ENCODE measurements around the gene ATG7. TPM values are rescaled to one million over a fixed set of nuclear protein-coding genes. Genes with fewer than 3 reads are reported as not detected.

ATG7 gene
- polyA plus RNA-seq, 2 of the 4 experiments (the other 2 are of a cell fraction) = 27.2 to 41.2 TPM

- WGBS (ENCODE audit: missing lambda C conversion rate) = 80% methylated on average over 11 of the region's 11 CpGs
- no peak overlapping the region for H3K4me3 ChIP-seq
- ChIA-PET POLR2A (no interaction called here), CTCF (interaction anchor here (0.6 kb wide), 1 partner anchor 117 kb away, joined by 3 read pairs; no protein-coding TSS in a partner anchor)
- no peak overlapping the region for H3K4me2 ChIP-seq
- DNase-seq (ENCODE audit: low read depth in 1 of 2, low spot score in 1 of 2) = peak in 1 of 2 experiments; percentile 35
- H3K9me3 ChIP-seq = 0 out of 3 replicates have a peak, but pooled peaks cover 3% of the 10 kb centered on the region
- peak; percentile 40 to 64; a peak in 4 of 6 replicates for ATAC-seq
- no peak for TF ChIP-seq HOXA7 (CRISPR knock-in tag; IDR thresholded peaks at IDR 0.05)
- no peak for TF ChIP-seq MYC (IDR thresholded peaks at IDR 0.05; ENCODE audit: borderline replicate concordance, low read length)
- TF ChIP-seq EP300 (IDR thresholded peaks at IDR 0.05) = peak in 1 of 2 experiments; percentile 21; a peak in 1 of 5 replicates
- no peak for TF ChIP-seq MAFK (IDR thresholded peaks at IDR 0.05; ENCODE audit: partially characterized antibody)
- FAIRE-seq = no peak
- H3K4me1 ChIP-seq = peaks cover 9% of the 10 kb centered on the region; the same call in 1 of the 3 replicates
- peak overlapping the region in 1 of 2 experiments; percentile 60; a peak in 2 of 6 replicates for H3K27ac ChIP-seq
Observed at GRCh38 chr3:11530153-11530721, 258.0 kb downstream of the ATG7 start.

- no peak for TF ChIP-seq NFE2L2 (conservative IDR thresholded peaks at IDR 0.05; ENCODE audit: low read length)
- TF ChIP-seq PHF8 (IDR thresholded peaks at IDR 0.05; ENCODE audit: borderline replicate concordance, low read depth) = no peak
- TF ChIP-seq RFX5 (IDR thresholded peaks at IDR 0.05) = no peak
- no peak for TF ChIP-seq ZNF302 (CRISPR knock-in tag; IDR thresholded peaks at IDR 0.05)
- no peak for TF ChIP-seq MAX (IDR thresholded peaks at IDR 0.05)
- no peak for TF ChIP-seq CHD2 (IDR thresholded peaks at IDR 0.05; ENCODE audit: low read length, partially characterized antibody)
- no peak for TF ChIP-seq POLR2A (IDR thresholded peaks at IDR 0.05; ENCODE audit: low read length)
- no peak for TF ChIP-seq HES2 (IDR thresholded peaks at IDR 0.05)
- no peak for TF ChIP-seq CBX2 (IDR thresholded peaks at IDR 0.05; ENCODE audit: borderline replicate concordance, low read depth)
- TF ChIP-seq ELK1 (IDR thresholded peaks at IDR 0.05; ENCODE audit: low read depth, low read length) = no peak
- 82% methylated on average over 9 of the region's 9 CpGs for WGBS (ENCODE audit: missing lambda C conversion rate)
- Histone ChIP-seq H3K9me3 (no peaks in the 10 kb centered on the region), H3K4me2 (no peak overlapping the region), H3K4me1 (peaks cover 9% of the 10 kb centered on the region; the same call in 1 of the 3 replicates), H3K27ac (no peak overlapping the region), H3K4me3 (no peak overlapping the region)
- ChIA-PET POLR2A (interaction anchor here (0.5 kb wide), 1 partner anchor 13 kb away, joined by 4 read pairs; no protein-coding TSS in a partner anchor), CTCF (no interaction called here)
- ATAC-seq (no peak), DNase-seq (ENCODE audit: low read depth in 1 of 2, low spot score in 1 of 2) (no peak), FAIRE-seq (no peak)
Observed at GRCh38 chr3:11532931-11533391, 260.8 kb downstream of the ATG7 start.

GRCh38 chr3:11534011-11534792, 262.0 kb downstream of the ATG7 start:
- FAIRE-seq (no peak), DNase-seq (ENCODE audit: low read depth in 1 of 2, low spot score in 1 of 2) (no peak), ATAC-seq (no peak)
- Histone ChIP-seq H3K4me1 (peaks cover 9% of the 10 kb centered on the region; the same call in 1 of the 3 replicates), H3K27ac (no peak overlapping the region), H3K4me2 (no peak overlapping the region), H3K9me3 (no peaks in the 10 kb centered on the region), H3K4me3 (no peak overlapping the region)
- ChIA-PET CTCF (interaction anchor here (1.4 kb wide), 1 partner anchor 36 kb away, joined by 3 read pairs; no protein-coding TSS in a partner anchor), POLR2A (no interaction called here)
- WGBS (ENCODE audit: missing lambda C conversion rate) = 86% methylated on average over 17 of the region's 21 CpGs
- no peak for TF ChIP-seq HOXB5 (CRISPR knock-in tag; IDR thresholded peaks at IDR 0.05)
- no peak for TF ChIP-seq POLR2AphosphoS2 (conservative IDR thresholded peaks at IDR 0.05; ENCODE audit: low read length)
- no peak for TF ChIP-seq KDM1A (IDR thresholded peaks at IDR 0.05; ENCODE audit: low read depth)
- TF ChIP-seq NR3C1 (IDR thresholded peaks at IDR 0.05) = no peak
- no peak for TF ChIP-seq MAX (IDR thresholded peaks at IDR 0.05)
- TF ChIP-seq BHLHE40 (IDR thresholded peaks at IDR 0.05; ENCODE audit: low read depth, low read length) = no peak
- no peak for TF ChIP-seq ESRRA (IDR thresholded peaks at IDR 0.05; ENCODE audit: borderline replicate concordance, low read length)
- TF ChIP-seq MYC (IDR thresholded peaks at IDR 0.05; ENCODE audit: borderline replicate concordance, low read length) = no peak
- TF ChIP-seq HMGXB4 (CRISPR knock-in tag; IDR thresholded peaks at IDR 0.05; ENCODE audit: borderline replicate concordance) = no peak
- TF ChIP-seq PHF8 (IDR thresholded peaks at IDR 0.05; ENCODE audit: borderline replicate concordance, low read depth) = no peak
- no peak for TF ChIP-seq CTCF (IDR thresholded peaks at IDR 0.05)
- TF ChIP-seq SREBF2 (IDR thresholded peaks at IDR 0.05) = no peak
- no peak for TF ChIP-seq HES2 (IDR thresholded peaks at IDR 0.05)
- no peak for TF ChIP-seq RFX5 (IDR thresholded peaks at IDR 0.05)
- TF ChIP-seq KDM5A (IDR thresholded peaks at IDR 0.05) = no peak
- TF ChIP-seq EHF (CRISPR knock-in tag; IDR thresholded peaks at IDR 0.05) = no peak
- no peak for TF ChIP-seq HEYL (CRISPR knock-in tag; IDR thresholded peaks at IDR 0.05)

Data from A549 (cell line).